Ovary (tissue), 9 donors: ENCODE results near the gene PCDHA11. TPM values are rescaled to one million over a fixed set of nuclear protein-coding genes. Genes with fewer than 3 reads are reported as not detected.

ENCODE experiments used
- DNase-seq, 5 donors: peaks; one replicate each; pipeline ENCODE4 v3.0.0-alpha.2; 2019 to 2020
- H3K27ac ChIP-seq, 2 donors: fragments of 200-600 bp; one replicate each; pipeline versions ENCODE4 v1.5.1 to v1.8.0; 2019 to 2022
- H3K27me3 ChIP-seq: fragments of 200-600 bp; one replicate; pipeline ENCODE4 v1.8.0; 2022
- H3K36me3 ChIP-seq: fragments of 200-600 bp; sonication (generic); one replicate; pipeline ENCODE4 v1.5.1; 2019
- H3K4me1 ChIP-seq: one replicate; pipeline ENCODE4 v1.8.1; 2013; ENCODE audit warnings: mild to moderate bottlenecking, moderate library complexity; ENCODE audit not compliant: insufficient read depth
- H3K4me3 ChIP-seq: fragments of 200-600 bp; sonication (generic); one replicate; pipeline ENCODE4 v1.5.1; 2017
- H3K9me3 ChIP-seq, 2 donors: fragments of 200-600 bp in 1 of 2; sonication (generic) in 1 of 2; one replicate each; pipeline versions ENCODE4 v1.5.1 to v1.8.1; 2013 to 2019; ENCODE audit warnings: mild to moderate bottlenecking in 1 of 2, moderate library complexity in 1 of 2
- EP300 ChIP-seq: sonication (generic); formaldehyde crosslinking; IDR thresholded peaks from one replicate; pipeline ENCODE4 v1.6.1; 2017; ENCODE audit warnings: antibody characterized with exemption
- POLR2A ChIP-seq: fragments of 450-650 bp; IDR thresholded peaks from one replicate; pipeline ENCODE4 v1.6.1; 2017; ENCODE audit warnings: antibody characterized with exemption, mild to moderate bottlenecking, moderate library complexity
- WGBS, 3 donors: extraction: QIAGEN DNeasy Blood & Tissue Kit in 1 of 3; methylation state at CpG; one replicate each; pipeline versions ENCODE4 v1.1.5 to v1.1.7; 2013 to 2017; 5-methylcytosine and 5-hydroxymethylcytosine counted together
- intact Hi-C, 4 donors: fragments of 100-400 bp; cut with DNase I; formaldehyde crosslinking; loops; one replicate each; pipeline versions ENCODE4 v1.11.0 to v1.15.1; 2022 to 2023
- polyA plus RNA-seq, 2 donors: library from polyadenylated mRNA; stranded (reverse); fragments of 200-250 nt in 1 of 2; fragments of 350-450 nt in 1 of 2; fragmentation: Illumina TruSeq in 1 of 2; extraction: RNeasy Lipid Tissue Mini Kit (QIAGEN cat#74804) in 1 of 2; gene quantifications; one replicate each; pipeline ENCODE4 v1.2.3, GENCODE V29; 2013 to 2014
- total RNA-seq, 7 donors: library from RNA; depleted of rRNA in 2 of 7; stranded (reverse); fragments of >200 nt in 2 of 7; fragmentation: NEBNext Ultra II Directional in 3 of 7; extraction: Animal tissue kit (Norgen Biotek cat#: 25700) in 3 of 7; gene quantifications; one replicate each; pipeline versions ENCODE4 v1.1.0 to v1.2.4, GENCODE V29; 2016 to 2023
- TF ChIP-seq, protein P1 (sequence below), 3 donors: fragments of 450-650 bp in 2 of 3; fragments of 200-600 bp in 1 of 3; IDR thresholded peaks; one replicate each; pipeline versions ENCODE4 v1.5.1 to v1.8.0; 2016 to 2022; ENCODE audit warnings: antibody characterized with exemption in 3 of 3, mild to moderate bottlenecking in 1 of 3
- donor health status: DM: no; HTN: no; CAD: no; lungs with moderate emphysema.
- donor health status: DM: no; HTN: no; CAD: no.
- donor health status: Bipolar disorder and iron deficiency.
- donor health status: DM: yes; HTN: yes; CAD: no.
- donor health status: DM: no; HTN: no; CAD: no.
- donor health status: DM: yes; HTN: yes; CAD: no.

Gene PCDHA11
- total and polyA plus RNA-seq, 9 donors, result 0.04 to 0.79 (median 0.35) TPM

DNA sequence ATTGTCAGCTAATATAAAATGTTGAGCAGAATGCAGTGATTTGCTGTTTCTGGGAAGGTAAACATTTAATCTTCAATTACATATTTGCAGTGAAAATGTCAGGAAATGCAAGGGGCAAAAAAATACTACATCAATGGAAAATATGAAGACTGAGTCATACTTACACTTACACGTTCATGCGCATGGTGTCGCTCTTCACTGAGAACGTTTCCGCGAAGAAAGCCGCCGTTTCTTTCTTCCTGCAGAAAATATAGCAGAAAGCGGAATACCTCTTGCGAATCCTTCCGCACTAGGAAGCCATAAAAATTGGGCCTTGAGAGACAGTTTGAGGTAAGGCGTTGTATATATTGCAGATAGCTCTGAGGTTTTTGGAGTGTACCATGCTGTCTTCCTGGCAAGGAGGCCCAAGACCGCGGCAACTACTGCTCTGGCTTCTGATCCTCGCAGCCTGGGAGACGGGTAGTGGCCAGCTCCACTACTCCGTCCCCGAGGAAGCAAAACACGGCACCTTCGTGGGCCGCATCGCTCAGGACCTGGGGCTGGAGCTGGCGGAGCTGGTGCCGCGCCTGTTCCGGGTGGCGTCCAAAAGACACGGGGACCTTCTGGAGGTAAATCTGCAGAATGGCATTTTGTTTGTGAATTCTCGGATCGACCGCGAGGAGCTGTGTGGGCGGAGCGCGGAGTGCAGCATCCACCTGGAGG is 13.3 kb downstream of the PCDHA11 start, which contains the start of gene PCDHA13:
TSS of gene PCDHA13 (plus strand) at position 236 of the 702 bp plus-strand sequence. CDS start at position 381, 145 bp downstream.
- Histone ChIP-seq H3K27ac (no peak within 1 kb of the TSS), H3K36me3 (no peaks in the 10 kb centered on the region), H3K4me1 (no peaks in the 10 kb centered on the region), H3K4me3 (no peak within 1 kb of the TSS), H3K9me3 (peaks cover 0 to 21% of the 10 kb centered on the region in 2 donors), H3K27me3 (no peaks in the 10 kb centered on the region)
- WGBS, 3 donors, result 8 to 14% (median 8%) methylated on average over 24 to 35 of the region's 35 CpGs
- no peak for DNase-seq
- TF ChIP-seq, protein P1, sequence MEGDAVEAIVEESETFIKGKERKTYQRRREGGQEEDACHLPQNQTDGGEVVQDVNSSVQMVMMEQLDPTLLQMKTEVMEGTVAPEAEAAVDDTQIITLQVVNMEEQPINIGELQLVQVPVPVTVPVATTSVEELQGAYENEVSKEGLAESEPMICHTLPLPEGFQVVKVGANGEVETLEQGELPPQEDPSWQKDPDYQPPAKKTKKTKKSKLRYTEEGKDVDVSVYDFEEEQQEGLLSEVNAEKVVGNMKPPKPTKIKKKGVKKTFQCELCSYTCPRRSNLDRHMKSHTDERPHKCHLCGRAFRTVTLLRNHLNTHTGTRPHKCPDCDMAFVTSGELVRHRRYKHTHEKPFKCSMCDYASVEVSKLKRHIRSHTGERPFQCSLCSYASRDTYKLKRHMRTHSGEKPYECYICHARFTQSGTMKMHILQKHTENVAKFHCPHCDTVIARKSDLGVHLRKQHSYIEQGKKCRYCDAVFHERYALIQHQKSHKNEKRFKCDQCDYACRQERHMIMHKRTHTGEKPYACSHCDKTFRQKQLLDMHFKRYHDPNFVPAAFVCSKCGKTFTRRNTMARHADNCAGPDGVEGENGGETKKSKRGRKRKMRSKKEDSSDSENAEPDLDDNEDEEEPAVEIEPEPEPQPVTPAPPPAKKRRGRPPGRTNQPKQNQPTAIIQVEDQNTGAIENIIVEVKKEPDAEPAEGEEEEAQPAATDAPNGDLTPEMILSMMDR (IDR thresholded peaks at IDR 0.05), result no peak
- no peak for TF ChIP-seq POLR2A
- no peak for TF ChIP-seq EP300
- intact Hi-C loops, result no loop called here

- Histone ChIP-seq H3K27ac (no peak overlapping the region), H3K27me3 (no peaks in the 10 kb centered on the region), H3K4me3 (no peak overlapping the region), H3K9me3 (peaks cover 0 to 17% of the 10 kb centered on the region in 2 donors), H3K4me1 (no peaks in the 10 kb centered on the region), H3K36me3 (no peaks in the 10 kb centered on the region)
- intact Hi-C loops, result no loop called here
- no peak for TF ChIP-seq POLR2A
- TF ChIP-seq, protein P1 (IDR thresholded peaks at IDR 0.05), result no peak
- no peak for TF ChIP-seq EP300
- WGBS, 3 donors, result 10 to 22% (median 17%) methylated on average over 12 of the region's 12 CpGs
- no peak for DNase-seq
Measured at GRCh38 chr5:140882591-140882899, 13.8 kb downstream of the PCDHA11 start.

DNA sequence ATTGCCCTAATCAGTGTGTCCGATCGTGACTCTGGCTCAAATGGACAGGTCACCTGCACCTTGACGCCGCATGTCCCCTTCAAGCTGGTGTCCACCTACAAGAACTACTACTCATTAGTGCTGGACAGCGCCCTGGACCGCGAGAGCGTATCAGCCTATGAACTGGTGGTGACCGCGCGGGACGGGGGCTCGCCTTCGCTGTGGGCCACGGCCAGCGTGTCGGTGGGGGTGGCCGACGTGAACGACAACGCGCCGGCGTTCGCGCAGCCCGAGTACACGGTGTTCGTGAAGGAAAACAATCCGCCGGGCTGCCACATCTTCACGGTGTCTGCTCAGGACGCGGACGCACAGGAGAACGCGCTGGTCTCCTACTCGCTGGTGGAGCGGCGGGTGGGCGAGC is 14.6 kb downstream of the PCDHA11 start:
- Histone ChIP-seq H3K9me3 (peaks cover 0 to 16% of the 10 kb centered on the region in 2 donors), H3K27me3 (no peaks in the 10 kb centered on the region), H3K4me3 (no peak overlapping the region), H3K36me3 (no peaks in the 10 kb centered on the region), H3K4me1 (no peaks in the 10 kb centered on the region), H3K27ac (no peak overlapping the region)
- intact Hi-C loops, result no loop called here
- TF ChIP-seq EP300 (no peak), POLR2A (no peak)
- TF ChIP-seq, protein P1 (IDR thresholded peaks at IDR 0.05), result no peak
- no peak for DNase-seq
- 27 to 54% (median 50%) methylated on average over 41 of the region's 41 CpGs for WGBS, 3 donors

DNA sequence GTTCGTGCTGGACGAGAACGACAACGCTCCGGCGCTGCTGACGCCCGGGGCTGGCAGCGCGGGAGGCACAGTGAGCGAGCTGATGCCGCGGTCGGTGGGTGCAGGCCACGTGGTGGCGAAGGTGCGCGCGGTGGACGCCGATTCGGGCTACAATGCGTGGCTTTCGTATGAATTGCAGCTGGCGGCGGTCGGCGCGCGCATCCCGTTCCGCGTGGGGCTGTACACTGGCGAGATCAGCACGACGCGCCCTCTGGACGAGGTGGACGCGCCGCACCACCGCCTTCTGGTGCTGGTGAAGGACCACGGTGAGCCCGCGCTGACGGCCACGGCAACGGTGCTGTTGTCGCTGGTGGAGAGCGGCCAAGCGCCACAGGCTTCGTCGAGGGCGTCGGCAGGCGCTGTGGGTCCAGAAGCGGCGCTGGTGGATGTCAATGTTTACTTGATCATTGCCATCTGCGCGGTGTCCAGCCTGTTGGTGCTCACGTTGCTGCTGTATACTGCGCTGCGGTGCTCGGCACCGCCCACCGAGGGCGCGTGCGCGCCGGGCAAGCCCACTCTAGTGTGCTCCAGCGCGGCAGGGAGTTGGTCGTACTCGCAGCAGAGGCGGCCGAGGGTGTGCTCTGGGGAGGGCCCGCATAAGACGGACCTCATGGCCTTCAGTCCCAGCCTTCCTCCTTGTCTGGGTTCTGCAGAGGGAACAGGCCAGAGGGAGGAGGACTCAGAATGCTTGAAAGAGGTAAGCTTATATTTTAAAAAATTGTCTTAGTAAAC is 15.4 kb downstream of the PCDHA11 start:
- Histone ChIP-seq H3K36me3 (no peaks in the 10 kb centered on the region), H3K27ac (no peak overlapping the region), H3K4me3 (no peak overlapping the region), H3K9me3 (peaks cover 0 to 16% of the 10 kb centered on the region in 2 donors), H3K27me3 (no peaks in the 10 kb centered on the region), H3K4me1 (no peaks in the 10 kb centered on the region)
- TF ChIP-seq EP300, result no peak
- TF ChIP-seq POLR2A, result no peak
- TF ChIP-seq, protein P1 (IDR thresholded peaks at IDR 0.05), result no peak
- DNase-seq, result no peak
- intact Hi-C loops, result no loop called here
- WGBS, 3 donors, result 26 to 46% (median 44%) methylated on average over 69 to 79 of the region's 79 CpGs
